GM12878 (cell line): Measurements from ENCODE around the gene DPM1. TPM values are rescaled to one million over a fixed set of nuclear protein-coding genes. Genes with fewer than 3 reads are reported as not detected.
A peak's percentile ranks its signal among the peaks of the same experiment; 100 is the strongest.

Source experiments
- ATAC-seq: fragments of 200-7000 bp; cut with Tn5 transposase; 3 replicates; pipeline ENCODE4 v1.9.1; 2020; ENCODE audit warnings: mild to moderate bottlenecking, moderate library complexity
- BruUV-seq: library from RNA; stranded (reverse); fragments of 400-500 nt; replicated peaks from 2 replicates; lab custom pipeline; 2021; lab: Mats Ljungman, UMichigan
- CTCF ChIA-PET: fragments of 300-600 bp; sonication (Branson Sonifier 250); formaldehyde crosslinking; extraction: SDS; loops from one replicate; lab custom pipeline; 2021; ENCODE audit warnings: inconsistent platforms; lab: Yijun Ruan, JAX
- POLR2A ChIA-PET: fragments of 350-600 bp; formaldehyde crosslinking; extraction: SDS; loops from one replicate; lab custom pipeline; 2021; ENCODE audit warnings: inconsistent platforms; lab: Charles Lee
- RAD21 ChIA-PET: fragments of 300-600 bp; sonication (Branson Sonifier 250); formaldehyde crosslinking; loops from one replicate; lab custom pipeline; 2023; ENCODE audit warnings: antibody characterized with exemption; ENCODE audit not compliant: unreplicated experiment; lab: Charles Lee
- SMC1A ChIA-PET: fragments of 300-600 bp; sonication (Branson Sonifier 250); formaldehyde crosslinking; loops from one replicate; lab custom pipeline; 2023; ENCODE audit not compliant: unreplicated experiment, uncharacterized antibody; lab: Charles Lee
- DNase-seq: peaks from one replicate; pipeline ENCODE4 v3.0.0-alpha.2; 2011; ENCODE audit warnings: low read depth, low spot score
- FAIRE-seq: peaks from 3 replicates; lab custom pipeline; 2011; peaks lifted over from hg19 to GRCh38; lab: Jason Lieb, UNC
- H2AFZ ChIP-seq: 2 replicates; pipeline ENCODE4 v1.6.0; 2011; ENCODE audit warnings: low read depth, low read length, control low read depth; ENCODE audit not compliant: control insufficient read depth
- H3K27ac ChIP-seq: 2 replicates; pipeline ENCODE4 v1.5.1; 2011; ENCODE audit warnings: control low read depth; ENCODE audit not compliant: control insufficient read depth, insufficient read depth
- H3K27me3 ChIP-seq, 2 experiments: replicated peaks in 1 of 2; 2 replicates each; pipeline versions ENCODE4 v1.6.0 to v1.6.1; 2011; ENCODE audit warnings: low read length in 1 of 2; ENCODE audit not compliant: control insufficient read depth in 2 of 2, insufficient read depth in 2 of 2
- H3K36me3 ChIP-seq, 2 experiments: 2 replicates each; pipeline ENCODE4 v1.5.1; 2011; ENCODE audit warnings: low read length in 1 of 2; ENCODE audit not compliant: control insufficient read depth in 2 of 2, insufficient read depth in 2 of 2
- H3K4me1 ChIP-seq: 2 replicates; pipeline ENCODE4 v1.6.1; 2011; ENCODE audit warnings: mild to moderate bottlenecking, low read length, moderate library complexity, mixed read lengths; ENCODE audit not compliant: control insufficient read depth, insufficient read depth
- H3K4me2 ChIP-seq: 2 replicates; pipeline ENCODE4 v1.6.0; 2011; ENCODE audit warnings: control low read depth; ENCODE audit not compliant: control insufficient read depth, insufficient read depth
- H3K4me3 ChIP-seq: fragments of 200-600 bp; sonication (generic); 2 replicates; pipeline ENCODE4 v1.5.1; 2016
- H3K79me2 ChIP-seq: 2 replicates; pipeline ENCODE4 v1.6.0; 2011; ENCODE audit warnings: low read length; ENCODE audit not compliant: control insufficient read depth, insufficient read depth
- H3K9ac ChIP-seq: 2 replicates; pipeline ENCODE4 v1.8.0; 2011; ENCODE audit warnings: low read length, control low read depth, mixed read lengths; ENCODE audit not compliant: control insufficient read depth, insufficient read depth
- H3K9me3 ChIP-seq: replicated peaks from 3 replicates; pipeline ENCODE4 v1.5.1; 2011; ENCODE audit warnings: mild to moderate bottlenecking, low read length; ENCODE audit not compliant: control insufficient read depth, insufficient read depth
- H4K20me1 ChIP-seq: 2 replicates; pipeline ENCODE4 v1.6.0; 2011; ENCODE audit not compliant: control insufficient read depth, insufficient read depth
- BACH1 ChIP-seq: fragments of 450-650 bp; IDR thresholded peaks from 2 replicates; pipeline ENCODE4 v1.6.1; 2017; ENCODE audit warnings: mild to moderate bottlenecking, borderline replicate concordance
- CBFB ChIP-seq: IDR thresholded peaks from 2 replicates; pipeline ENCODE4 v1.6.1; 2016; ENCODE audit warnings: antibody characterized with exemption, low read depth
- CBX3 ChIP-seq: fragments of 200-600 bp; sonication (generic); IDR thresholded peaks from 2 replicates; pipeline ENCODE4 v1.6.1; 2016; ENCODE audit warnings: low read depth, borderline replicate concordance
- CBX5 ChIP-seq: sonication (generic); IDR thresholded peaks from 2 replicates; pipeline ENCODE4 v1.6.1; 2016; ENCODE audit warnings: low read depth, moderate library complexity, mild to moderate bottlenecking, inconsistent platforms
- FOXM1 ChIP-seq: IDR thresholded peaks from 2 replicates; pipeline ENCODE4 v1.6.1; 2012; ENCODE audit warnings: low read depth, mild to moderate bottlenecking, inconsistent platforms, low read length, moderate library complexity
- HCFC1 ChIP-seq: fragments of 150-350 bp; IDR thresholded peaks from 2 replicates; pipeline ENCODE4 v1.6.1; 2014; ENCODE audit warnings: low read length
- IKZF1 ChIP-seq: fragments of 450-650 bp; conservative IDR thresholded peaks from 2 replicates; pipeline ENCODE4 v1.6.1; 2017; ENCODE audit warnings: antibody characterized with exemption, mild to moderate bottlenecking
- IKZF2 ChIP-seq, 2 experiments: fragments of 450-650 bp; IDR thresholded peaks; 2 replicates each; pipeline ENCODE4 v1.6.1; 2017; ENCODE audit warnings: mild to moderate bottlenecking in 2 of 2, moderate library complexity in 2 of 2
- KDM1A ChIP-seq: fragments of 200-600 bp; sonication (generic); IDR thresholded peaks from 2 replicates; pipeline ENCODE4 v1.6.1; 2016; ENCODE audit warnings: borderline replicate concordance
- MYC ChIP-seq: IDR thresholded peaks from 2 replicates; pipeline ENCODE4 v1.6.1; 2011; ENCODE audit warnings: mild to moderate bottlenecking, low read length, moderate library complexity, inconsistent platforms; ENCODE audit not compliant: insufficient read depth, insufficient replicate concordance, insufficient read length, severe bottlenecking
- YY1 ChIP-seq: IDR thresholded peaks from 2 replicates; pipeline ENCODE4 v1.6.1; 2011; ENCODE audit warnings: low read depth, mild to moderate bottlenecking, low read length
- ZBTB40 ChIP-seq: fragments of 450-650 bp; IDR thresholded peaks from 2 replicates; pipeline ENCODE4 v1.6.1; 2016; ENCODE audit warnings: mild to moderate bottlenecking, moderate library complexity, borderline replicate concordance
- ZNF217 ChIP-seq: fragments of 450-650 bp; IDR thresholded peaks from 2 replicates; pipeline ENCODE4 v1.6.1; 2017; ENCODE audit warnings: antibody characterized with exemption, mild to moderate bottlenecking
- WGBS: methylation state at CpG from one replicate; pipeline ENCODE4 v1.1.6; 2016; ENCODE audit warnings: low lambda C conversion rate; ENCODE audit not compliant: insufficient replicate concordance, insufficient coverage; ENCODE audit errors: missing lambda C conversion rate; 5-methylcytosine and 5-hydroxymethylcytosine counted together
- in situ Hi-C: fragments of 300-500 bp; cut with MboI; formaldehyde crosslinking; loops from 9 replicates; pipeline ENCODE4 v1.14.3; 2018; ENCODE audit warnings: mixed read lengths
- intact Hi-C: fragments of 100-400 bp; cut with micrococcal nuclease; formaldehyde crosslinking; loops from one replicate; pipeline ENCODE4 v1.14.2; 2022; ENCODE audit not compliant: unreplicated experiment
- polyA plus RNA-seq, 11 experiments: library from polyadenylated mRNA; depleted of rRNA in 4 of 11; unstranded in 6 of 11; stranded (reverse) in 5 of 11; fragments of >200 nt; fragmentation: Nextera tagmentation in 4 of 11; fragmentation: Illumina TruSeq in 1 of 11; extraction: Ambion mirVana in 4 of 11; extraction: Trizol in 1 of 11; gene quantifications; 1 replicate in 1 of 11; 2 replicates in 10 of 11; pipeline versions ENCODE4 v1.2.1 to v1.2.3, GENCODE V29; 2011 to 2016; ENCODE audit warnings: inconsistent platforms in 2 of 11, missing spikeins in 2 of 11, low read depth in 1 of 11
- total RNA-seq, 4 experiments: library from RNA; depleted of rRNA in 3 of 4; stranded (reverse); fragments of >200 nt in 3 of 4; fragmentation: Illumina TruSeq in 1 of 4; extraction: Trizol in 1 of 4; gene quantifications; 2 replicates each; pipeline versions ENCODE4 v1.2.1 to v1.2.3, GENCODE V29; 2013 to 2021
- TF ChIP-seq, protein P1 (sequence below): fragments of 150-350 bp; IDR thresholded peaks from 2 replicates; pipeline ENCODE4 v1.6.1; 2016; ENCODE audit warnings: low read depth, low read length

DPM1 gene
- total and polyA plus RNA-seq, 10 of the 15 experiments (the other 5 are each of a cell fraction or from before 2014, with no cell fraction given): 53.3 to 167 (median 108) TPM

- TF ChIP-seq ZBTB40: no peak
Observed at GRCh38 chr20:50932016-50932485, 26.3 kb downstream of the DPM1 start (continued).

DNA sequence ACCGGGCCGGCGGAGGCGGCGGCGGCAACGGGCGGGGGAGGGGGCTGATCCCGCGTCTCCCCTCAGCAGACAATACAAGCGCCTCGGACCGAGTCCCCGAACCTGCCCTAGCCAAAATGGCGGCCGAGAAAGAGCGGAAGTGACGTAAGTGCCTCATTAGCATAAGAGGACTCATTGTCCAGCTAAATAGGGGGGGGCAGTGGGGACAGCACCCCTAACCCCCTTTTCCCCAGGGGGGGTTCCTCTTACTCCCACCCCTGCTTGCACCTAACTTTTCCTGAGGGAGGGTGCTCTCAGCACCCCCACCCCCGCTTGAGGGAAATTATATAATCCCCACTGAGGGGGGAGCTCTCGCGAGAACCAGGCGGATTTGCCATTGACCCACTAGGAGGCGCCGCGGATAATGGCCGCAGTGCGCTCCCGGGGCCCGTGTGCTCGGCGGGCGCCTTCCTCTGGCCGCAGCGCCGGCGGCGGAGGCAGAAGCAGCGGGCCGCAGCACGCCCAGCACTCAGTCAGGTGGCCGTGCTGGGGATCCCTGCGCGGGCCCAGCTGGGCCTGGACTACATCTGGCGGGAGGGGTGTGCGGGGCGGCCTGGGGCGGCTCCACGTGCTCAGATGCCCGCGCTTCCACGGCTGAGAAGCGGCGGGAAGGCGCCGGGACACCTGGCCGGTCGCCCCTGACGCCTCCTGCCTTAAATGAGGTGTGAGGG lies 26.9 kb downstream of the DPM1 start, which contains the start of gene ADNP:
ADNP (minus strand) TSS at position 132 of the 710 bp plus-strand sequence. CDS start 27,441 bp downstream, outside the sequence.
- Histone ChIP-seq H3K27ac (peak within 1 kb of the TSS; percentile 97), H3K4me1 (peaks cover 5% of the 10 kb centered on the region; the same call in 1 of the 2 replicates), H3K4me2 (peak within 1 kb of the TSS; percentile 40), H3K9me3 (no peaks in the 10 kb centered on the region), H4K20me1 (no peaks in the 10 kb centered on the region), H3K9ac (peak within 1 kb of the TSS; percentile 91), H2AFZ (peak within 1 kb of the TSS; percentile 94), H3K27me3 (no peaks in the 10 kb centered on the region), H3K79me2 (peaks cover 41% of the 10 kb centered on the region), H3K36me3 (peaks cover 0 to 25% of the 10 kb centered on the region in 2 experiments; a peak in 1 of 4 replicates), H3K4me3 (peak within 1 kb of the TSS; percentile 75)
- POLR2A ChIA-PET: interaction anchor here (0.7 to 6.0 kb wide), 13 partner anchors 10 to 141 kb away, joined by 3 to 67 read pairs (median 5); partner anchors contain the start of genes BCAS4, DPM1 and MOCS3
- intact Hi-C loops (loop anchor here (1.0 kb wide), 2 partner anchors 27 to 113 kb away; partner anchors contain the start of genes DPM1 and MOCS3), in situ Hi-C loops (no loop called here)
- DNase-seq (peak; percentile 66), FAIRE-seq (peak; percentile 13), ATAC-seq (peak; percentile 76)
- SMC1A ChIA-PET: interaction anchor here (0.6 to 8.2 kb wide), 10 partner anchors 9 to 138 kb away, joined by 3 to 90 read pairs (median 4); partner anchors contain the start of genes BCAS4, DPM1 and MOCS3
- CTCF ChIA-PET: interaction anchor here (0.6 to 13.0 kb wide), 15 partner anchors 11 to 303 kb away, joined by 3 to 336 read pairs (median 4); partner anchors contain the start of genes BCAS4, DPM1 and MOCS3
- 2% methylated on average over 42 of the region's 58 CpGs for WGBS
- RAD21 ChIA-PET: interaction anchor here (0.6 to 7.6 kb wide), 16 partner anchors 11 to 782 kb away, joined by 3 to 125 read pairs (median 4); partner anchors contain the start of genes BCAS4, DPM1 and MOCS3
- BruUV-seq: no TSS peak
- peak; percentile 80; the same call in 1 of the 2 replicates for TF ChIP-seq BACH1
- TF ChIP-seq IKZF1: peak; percentile 86
- TF ChIP-seq CBX3: no peak
- TF ChIP-seq, protein P1, sequence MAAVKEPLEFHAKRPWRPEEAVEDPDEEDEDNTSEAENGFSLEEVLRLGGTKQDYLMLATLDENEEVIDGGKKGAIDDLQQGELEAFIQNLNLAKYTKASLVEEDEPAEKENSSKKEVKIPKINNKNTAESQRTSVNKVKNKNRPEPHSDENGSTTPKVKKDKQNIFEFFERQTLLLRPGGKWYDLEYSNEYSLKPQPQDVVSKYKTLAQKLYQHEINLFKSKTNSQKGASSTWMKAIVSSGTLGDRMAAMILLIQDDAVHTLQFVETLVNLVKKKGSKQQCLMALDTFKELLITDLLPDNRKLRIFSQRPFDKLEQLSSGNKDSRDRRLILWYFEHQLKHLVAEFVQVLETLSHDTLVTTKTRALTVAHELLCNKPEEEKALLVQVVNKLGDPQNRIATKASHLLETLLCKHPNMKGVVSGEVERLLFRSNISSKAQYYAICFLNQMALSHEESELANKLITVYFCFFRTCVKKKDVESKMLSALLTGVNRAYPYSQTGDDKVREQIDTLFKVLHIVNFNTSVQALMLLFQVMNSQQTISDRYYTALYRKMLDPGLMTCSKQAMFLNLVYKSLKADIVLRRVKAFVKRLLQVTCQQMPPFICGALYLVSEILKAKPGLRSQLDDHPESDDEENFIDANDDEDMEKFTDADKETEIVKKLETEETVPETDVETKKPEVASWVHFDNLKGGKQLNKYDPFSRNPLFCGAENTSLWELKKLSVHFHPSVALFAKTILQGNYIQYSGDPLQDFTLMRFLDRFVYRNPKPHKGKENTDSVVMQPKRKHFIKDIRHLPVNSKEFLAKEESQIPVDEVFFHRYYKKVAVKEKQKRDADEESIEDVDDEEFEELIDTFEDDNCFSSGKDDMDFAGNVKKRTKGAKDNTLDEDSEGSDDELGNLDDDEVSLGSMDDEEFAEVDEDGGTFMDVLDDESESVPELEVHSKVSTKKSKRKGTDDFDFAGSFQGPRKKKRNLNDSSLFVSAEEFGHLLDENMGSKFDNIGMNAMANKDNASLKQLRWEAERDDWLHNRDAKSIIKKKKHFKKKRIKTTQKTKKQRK: no peak
- peak; percentile 88 for TF ChIP-seq CBFB
- peak; percentile 97 for TF ChIP-seq MYC
- peak; percentile 97 for TF ChIP-seq YY1
- peak in 1 of 2 experiments; percentile 53; a peak in 2 of 4 replicates for TF ChIP-seq IKZF2 (IDR thresholded peaks at IDR 0.05)
- TF ChIP-seq ZNF217: peak; percentile 72
- TF ChIP-seq KDM1A: no peak
- TF ChIP-seq CBX5: peak; percentile 99
- peak; percentile 71 for TF ChIP-seq FOXM1
- peak; percentile 61 for TF ChIP-seq HCFC1
